HG03558 (cell line): ENCODE data around the gene RFX8.
"Not testable (repeated sequence)": the region's sequence is repeated elsewhere in the genome, so short reads cannot be mapped to it uniquely, and the experiment has no call there.

Experiments
- ATAC-seq: cut with Tn5 transposase; IDR thresholded peaks from one replicate; pipeline ENCODE4 v1.9.1; 2021; ENCODE audit warnings: moderate number of reproducible peaks; ENCODE audit not compliant: unreplicated experiment; ENCODE audit errors: extremely low read depth

The RFX8 gene

DNA sequence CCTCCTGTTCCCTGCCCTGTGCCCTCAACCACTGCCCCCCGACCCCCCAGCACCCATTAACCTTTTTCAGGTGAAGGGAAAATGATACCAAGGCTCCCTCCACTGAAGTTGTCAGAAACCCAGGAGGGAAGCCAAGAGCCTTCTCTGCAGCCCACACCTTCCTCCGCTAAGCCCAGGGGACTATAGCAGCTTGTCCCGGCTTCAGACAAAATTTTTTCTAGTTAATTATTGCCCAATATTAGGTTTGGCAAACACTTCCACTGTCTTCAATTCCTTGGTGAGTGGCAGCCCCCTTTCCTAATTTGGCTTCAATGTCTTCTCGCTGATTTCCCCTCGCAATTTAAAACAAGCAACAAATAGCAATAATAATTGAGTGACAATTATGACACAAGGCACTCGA is 23.9 kb downstream of the RFX8 start:
- ATAC-seq: no peak

- ATAC-seq: no peak
These were observed 28.0 kb downstream of the RFX8 start for GRCh38 chr2:101446869-101447268.

DNA sequence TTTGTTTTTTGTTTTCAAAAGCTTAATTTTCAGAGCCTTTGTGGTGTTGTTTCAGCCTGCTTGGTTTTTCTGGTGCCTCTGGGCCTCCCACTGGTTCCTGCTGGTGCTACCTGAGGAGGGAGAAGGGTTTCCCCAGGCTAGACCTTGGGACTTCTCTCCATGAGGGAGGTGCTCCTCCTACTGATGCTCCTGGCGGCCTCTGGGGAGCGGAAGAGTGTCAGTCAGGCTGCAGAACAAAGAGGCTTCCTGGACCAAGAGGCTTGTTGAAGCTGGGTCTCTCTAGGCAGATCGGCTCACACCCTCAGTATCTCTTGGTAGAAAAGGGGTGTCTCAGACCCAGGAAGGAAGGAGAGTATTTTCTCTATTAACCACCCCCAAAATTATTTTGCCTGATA is 32.2 kb downstream of the RFX8 start:
- ATAC-seq: no peak

GRCh38 chr2:101442042-101442666 is 32.8 kb downstream of the RFX8 start:
- ATAC-seq: no peak

GRCh38 chr2:101440127-101440738 is 34.7 kb downstream of the RFX8 start:
- ATAC-seq: no peak

- no peak for ATAC-seq
These were observed 35.2 kb downstream of the RFX8 start for GRCh38 chr2:101439716-101440115.

DNA sequence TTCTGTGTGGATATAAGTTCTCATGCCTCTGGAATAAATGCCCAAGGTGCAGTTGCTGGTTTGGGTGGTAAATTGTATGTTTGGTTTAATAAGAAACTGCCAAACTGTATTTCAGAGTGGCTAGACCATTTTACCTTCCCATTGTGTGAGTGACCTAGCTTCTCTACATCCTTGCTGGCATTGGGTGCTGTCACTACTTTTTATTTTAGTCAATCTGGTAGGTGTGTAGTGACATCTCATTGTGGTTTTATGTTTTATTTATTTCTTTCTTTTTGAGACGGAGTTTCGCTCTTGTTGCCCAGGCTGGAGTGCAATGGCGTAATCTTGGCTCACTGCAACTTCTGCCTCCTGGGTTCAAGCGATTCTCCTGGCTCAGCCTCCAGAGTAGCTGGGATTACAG is 36.4 kb downstream of the RFX8 start:
- ATAC-seq: not testable (repeated sequence)

DNA sequence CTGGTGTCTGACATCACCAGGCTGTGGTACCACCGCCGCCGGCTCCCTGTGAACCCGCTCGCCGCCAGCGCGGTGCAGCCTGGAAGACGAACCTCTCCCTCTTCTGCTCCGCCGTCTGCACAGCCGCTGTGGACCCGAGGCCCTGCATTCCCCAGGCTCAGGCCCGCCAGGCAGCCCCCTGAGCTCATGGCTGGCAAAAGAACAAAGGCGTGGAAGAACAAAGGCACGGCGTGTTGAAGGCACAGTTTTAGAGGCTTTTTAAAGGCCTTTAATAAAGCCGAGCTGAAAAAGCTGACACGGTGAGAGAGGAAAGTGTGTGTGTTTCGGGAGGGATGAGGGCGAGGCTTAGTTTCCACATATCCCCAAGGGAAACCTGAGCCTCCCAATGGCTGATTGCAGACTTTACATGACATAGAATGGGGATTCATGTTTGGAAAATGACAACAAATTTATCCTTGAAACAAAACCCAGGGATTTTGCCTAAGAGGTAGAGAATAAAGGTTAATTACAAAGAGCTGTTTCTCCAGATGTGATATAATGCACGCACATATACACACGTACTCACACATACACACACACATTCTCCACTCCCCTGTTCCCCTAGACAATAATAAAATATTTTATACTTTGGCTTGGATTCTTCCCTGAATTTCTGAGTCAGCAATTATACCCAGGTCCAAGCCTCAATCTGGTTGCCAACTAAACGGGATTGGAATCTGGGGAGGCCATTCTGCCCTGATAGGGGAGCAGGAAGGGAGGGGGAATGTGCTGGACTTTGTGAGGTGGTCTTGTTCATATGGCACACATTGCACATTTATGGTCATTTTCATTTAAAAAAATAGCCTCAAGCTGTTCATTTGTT is 39.7 kb downstream of the RFX8 start:
- ATAC-seq: no peak

GRCh38 chr2:101433465-101433864 is 41.4 kb downstream of the RFX8 start:
- no peak for ATAC-seq

GRCh38 chr2:101432411-101433181 is 42.3 kb downstream of the RFX8 start:
- ATAC-seq: no peak

- ATAC-seq: no peak
These were observed 43.4 kb downstream of the RFX8 start for GRCh38 chr2:101431486-101431885.

DNA sequence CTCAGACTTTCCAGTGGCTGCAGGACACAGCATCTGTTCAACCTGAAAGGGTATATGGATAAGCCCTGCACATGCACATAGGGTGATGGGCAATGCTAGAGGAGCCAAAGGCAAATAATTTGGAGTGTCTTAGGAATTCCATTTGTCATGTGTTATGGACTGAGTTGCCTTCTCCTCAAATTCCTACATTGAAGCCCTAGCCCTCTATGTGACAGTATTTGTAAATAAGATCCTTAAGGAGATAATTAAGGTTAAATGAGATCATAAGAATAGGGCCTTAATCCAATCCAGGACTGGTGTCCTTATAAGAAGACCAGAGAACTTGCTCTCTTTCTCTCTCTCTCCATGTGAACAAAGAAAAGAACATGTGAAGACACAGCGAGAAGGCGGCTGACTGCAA is 44.8 kb downstream of the RFX8 start:
- ATAC-seq: no peak

GRCh38 chr2:101429453-101429852 is 45.5 kb downstream of the RFX8 start:
- no peak for ATAC-seq

GRCh38 chr2:101428422-101429176 is 46.3 kb downstream of the RFX8 start:
- no peak for ATAC-seq

- ATAC-seq: no peak
These were observed 47.2 kb downstream of the RFX8 start for GRCh38 chr2:101427743-101428142.

- no peak for ATAC-seq
These were observed 47.7 kb downstream of the RFX8 start for GRCh38 chr2:101427240-101427639.

- ATAC-seq: no peak
These were observed 48.1 kb downstream of the RFX8 start for GRCh38 chr2:101426822-101427221.

DNA sequence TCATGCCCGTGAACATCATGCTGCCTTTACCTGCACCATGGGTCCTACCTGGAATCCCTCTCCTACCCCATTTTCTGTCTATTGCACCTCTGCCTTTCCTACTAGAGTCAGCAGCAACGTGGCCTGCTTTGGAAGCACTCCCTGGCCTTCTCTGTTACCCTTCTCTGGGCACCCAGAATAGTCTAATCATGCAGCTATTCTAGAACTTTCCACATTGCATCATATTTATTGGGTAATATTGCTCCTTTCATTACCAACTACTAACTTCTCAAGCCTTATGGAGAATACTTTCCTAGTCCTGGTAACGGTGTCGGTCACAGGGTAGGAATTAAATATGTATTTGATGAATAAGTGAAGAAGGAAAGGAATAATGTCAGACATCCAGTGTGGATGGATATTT is 54.3 kb downstream of the RFX8 start:
- no peak for ATAC-seq

DNA sequence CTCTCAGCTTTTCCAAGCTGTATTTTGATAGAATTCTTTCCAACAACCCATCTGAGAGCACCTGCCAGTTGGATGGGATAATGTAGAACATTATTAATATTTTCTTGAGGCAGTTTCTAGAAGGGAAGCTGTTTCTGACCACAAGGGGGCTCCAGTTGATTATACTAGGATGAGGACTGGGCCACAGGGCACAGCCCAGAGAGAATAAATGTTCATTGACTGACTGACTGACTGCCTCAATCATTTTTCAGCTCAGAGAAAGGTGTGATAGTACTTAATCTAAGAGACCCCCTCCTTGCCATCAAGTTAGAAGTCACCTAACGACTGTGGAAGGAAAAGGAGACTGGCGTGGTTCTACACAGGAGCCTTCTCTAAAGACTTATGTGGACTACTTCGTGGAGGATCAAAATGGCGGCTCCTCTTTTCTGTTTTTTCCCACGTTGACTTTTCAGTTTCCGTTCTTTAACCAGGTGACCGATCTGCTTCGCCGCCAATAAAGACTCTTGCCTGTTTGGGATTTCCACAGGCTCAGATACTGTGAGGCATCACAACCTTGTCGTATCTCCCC is 55.7 kb downstream of the RFX8 start:
- no peak for ATAC-seq
